CD4-positive, alpha-beta T cell treated with Interleukin-21 for 1 hour (primary cell): ENCODE measurements around the gene TNMD.

Experiments
- DNase-seq: peaks from one replicate; pipeline ENCODE4 v3.0.0-alpha.2; 2020

The TNMD gene

DNA sequence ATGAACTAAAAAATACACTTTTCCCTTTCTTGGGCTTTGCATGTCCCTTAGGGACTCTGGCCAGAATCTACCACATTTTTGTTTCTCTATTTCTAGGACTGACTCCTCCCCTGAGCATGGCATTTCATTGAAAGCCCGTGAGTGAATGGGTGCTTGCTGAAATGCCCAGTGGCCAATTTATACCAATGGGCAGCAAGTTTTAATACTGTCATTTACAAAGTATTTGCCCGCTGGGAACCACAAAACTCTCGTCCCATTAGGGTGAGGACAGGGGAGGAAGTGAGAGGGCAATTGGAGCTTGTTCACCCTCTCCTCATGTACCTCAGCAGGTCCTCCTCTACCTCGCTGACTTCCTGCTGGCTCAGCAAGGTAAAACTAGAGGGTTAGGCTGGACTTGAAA, 60.4 kb downstream of the TNMD start:
- DNase-seq, result no peak

DNA sequence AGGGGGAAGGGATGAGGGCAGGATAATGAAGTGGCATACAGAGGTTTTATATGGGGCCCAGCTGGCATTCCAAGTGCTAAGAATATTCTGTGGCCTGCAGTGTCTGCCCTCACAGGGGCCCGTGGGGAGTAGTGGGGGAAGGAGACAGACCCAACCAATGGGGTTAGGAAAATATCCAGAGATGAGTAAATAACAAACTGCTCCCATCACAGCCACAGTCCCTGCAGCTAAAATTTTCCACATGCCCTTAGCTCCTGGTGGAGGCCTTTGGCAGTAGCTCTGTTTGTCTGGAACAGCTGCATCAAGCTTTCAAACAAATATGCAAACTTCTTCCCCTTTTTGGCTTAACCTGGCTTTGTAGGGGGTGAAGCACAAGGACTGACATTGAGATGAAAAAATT, 62.4 kb downstream of the TNMD start:
- DNase-seq, result no peak

GRCh38 chrX:100647739-100648138, 63.0 kb downstream of the TNMD start:
- no peak for DNase-seq

DNA sequence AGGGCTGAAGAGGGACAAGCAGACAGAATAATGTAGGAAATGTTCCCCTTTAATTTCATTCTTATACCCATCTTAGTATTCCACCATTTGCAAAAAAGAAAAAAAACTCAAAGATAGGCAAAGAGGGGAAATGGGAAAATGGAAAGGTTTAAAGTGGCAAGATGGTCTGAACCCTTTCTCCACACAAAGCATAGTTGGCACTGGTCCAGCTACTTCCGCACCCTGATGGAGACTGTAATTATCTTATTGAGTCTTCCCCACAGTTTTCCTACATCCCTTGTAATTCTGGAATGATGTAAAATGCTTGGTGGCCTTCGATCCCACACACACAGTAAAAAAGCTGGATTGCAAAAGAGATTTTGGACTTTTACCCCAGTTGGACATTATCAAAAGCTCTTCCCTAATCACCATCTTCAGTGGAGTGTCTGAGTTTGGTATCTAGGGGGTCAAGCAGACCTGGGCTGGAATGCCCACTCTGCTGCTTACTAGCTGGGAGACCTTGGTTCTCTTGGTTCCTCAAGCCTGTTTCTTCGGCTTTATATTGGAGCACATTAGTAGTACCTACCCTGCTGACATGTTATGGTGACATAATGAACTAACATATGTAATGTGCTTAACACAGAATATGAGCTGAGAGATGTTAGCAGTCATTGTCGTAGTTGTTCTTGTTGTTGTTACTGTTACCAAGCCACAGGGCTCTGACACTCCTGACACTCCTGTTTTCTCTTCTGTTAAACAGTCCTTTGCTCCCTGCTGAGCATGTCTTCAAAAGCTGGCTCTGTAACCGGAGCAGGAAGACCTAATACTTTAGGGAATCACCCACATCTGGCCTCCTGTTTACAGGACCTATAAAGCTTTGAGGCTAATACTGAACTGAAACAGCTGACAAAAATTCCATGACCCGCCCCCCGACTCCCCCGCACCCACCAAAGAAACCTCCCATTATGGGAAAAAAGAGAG, 64.0 kb downstream of the TNMD start:
- no peak for DNase-seq
